SH-SY5Y (cell line): Measurements from ENCODE around the gene PSMG1.

Experiments used
- GATA2 ChIP-seq: IDR thresholded peaks from 2 replicates; pipeline ENCODE4 v1.6.1; 2011; ENCODE audit warnings: mild to moderate bottlenecking, low read depth, low read length
- GATA3 ChIP-seq: IDR thresholded peaks from 2 replicates; pipeline ENCODE4 v1.6.1; 2011; ENCODE audit warnings: low read depth, mild to moderate bottlenecking, low read length, moderate library complexity

GRCh38 chr21:39185157-39185556 is 1.9 kb upstream of the PSMG1 start:
- no peak for TF ChIP-seq GATA3
- no peak for TF ChIP-seq GATA2
